ENCODE measurements around the gene MR1.
A peak's percentile ranks its signal among the peaks of the same experiment; 100 is the strongest.

The MR1 gene

DNA sequence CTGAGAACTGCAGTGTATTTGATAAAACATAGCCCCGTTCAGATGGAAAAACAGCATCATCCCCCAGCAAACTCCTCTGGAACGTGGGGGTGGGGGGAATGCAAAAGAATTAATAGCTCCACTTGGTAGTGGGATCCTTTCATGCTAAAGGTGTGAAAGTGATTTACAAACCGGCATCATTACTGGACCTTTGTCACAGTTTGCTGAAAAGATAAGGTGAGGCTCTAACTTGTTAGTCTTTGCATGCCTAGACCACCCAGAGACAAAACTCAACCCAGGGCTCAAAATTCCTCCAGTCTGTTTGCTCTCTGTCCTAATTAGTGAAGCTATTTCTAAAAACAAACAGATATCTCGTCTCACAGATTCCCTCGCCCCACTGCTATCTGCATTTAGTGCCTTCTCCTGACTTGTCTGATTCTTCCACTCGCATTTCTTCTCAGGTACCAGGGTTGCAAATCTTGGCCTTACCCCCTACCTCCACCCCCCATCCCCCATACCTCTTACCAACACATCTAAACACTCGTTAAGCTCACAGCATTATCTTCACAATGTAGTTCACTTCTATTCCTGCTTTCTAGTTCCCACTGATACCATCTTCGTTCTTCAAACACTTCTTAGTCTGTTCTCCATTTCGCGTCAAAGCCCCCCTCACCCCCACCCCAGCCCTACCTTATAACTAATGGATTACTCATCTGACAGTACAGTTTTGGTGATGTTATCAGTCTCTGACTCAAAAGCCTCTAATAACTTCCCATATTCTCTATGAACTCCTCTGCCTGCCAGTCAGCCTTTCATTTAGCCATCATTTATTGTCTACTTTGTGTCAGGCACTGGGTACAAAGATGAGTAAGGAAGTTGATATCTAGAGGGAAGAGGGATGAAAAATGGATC is 66.5 kb downstream of the MR1 start:
- peaks cover 90% of the 10 kb centered on the region for H3K4me1 Mint-ChIP-seq (ENCODE audit: low read depth)
- H3K4me3 Mint-ChIP-seq = peak overlapping the region; percentile 78
- H3K36me3 Mint-ChIP-seq (ENCODE audit: low read depth) = peaks cover 6% of the 10 kb centered on the region
- no peaks in the 10 kb centered on the region for H3K9me3 Mint-ChIP-seq
- H3K27me3 Mint-ChIP-seq = no peaks in the 10 kb centered on the region
- peak overlapping the region; percentile 99 for H3K27ac Mint-ChIP-seq

DNA sequence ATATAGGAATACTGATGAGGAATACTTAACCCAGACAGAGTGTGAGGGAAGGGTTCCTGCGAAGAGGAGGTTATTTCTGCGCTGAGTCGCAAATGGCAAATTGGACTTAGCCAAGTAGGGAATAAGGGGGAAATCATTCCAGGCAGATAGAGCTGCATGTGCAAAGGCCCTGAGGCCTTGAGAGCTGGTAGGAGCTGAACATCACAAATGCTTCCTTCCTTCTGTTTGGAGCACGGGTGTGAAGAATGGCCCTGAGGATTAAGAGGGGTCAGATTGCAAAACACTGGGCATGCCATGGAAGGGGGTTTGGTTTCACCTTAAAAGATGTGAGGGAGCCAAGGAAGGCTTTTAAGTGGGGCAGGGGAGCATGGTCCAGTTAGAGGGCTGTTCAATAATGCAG is 67.2 kb downstream of the MR1 start:
- peaks cover 3% of the 10 kb centered on the region for H3K36me3 Mint-ChIP-seq (ENCODE audit: low read depth)
- peak overlapping the region; percentile 78 for H3K4me3 Mint-ChIP-seq
- H3K4me1 Mint-ChIP-seq (ENCODE audit: low read depth) = peaks cover 90% of the 10 kb centered on the region
- peak overlapping the region; percentile 99 for H3K27ac Mint-ChIP-seq
- H3K27me3 Mint-ChIP-seq = peaks cover 1% of the 10 kb centered on the region
- H3K9me3 Mint-ChIP-seq = no peaks in the 10 kb centered on the region

GRCh38 chr1:181101581-181102226 is 67.9 kb downstream of the MR1 start:
- H3K4me1 Mint-ChIP-seq (ENCODE audit: low read depth) = peaks cover 91% of the 10 kb centered on the region
- no peaks in the 10 kb centered on the region for H3K36me3 Mint-ChIP-seq (ENCODE audit: low read depth)
- peak overlapping the region; percentile 99 for H3K27ac Mint-ChIP-seq
- H3K27me3 Mint-ChIP-seq = peaks cover 7% of the 10 kb centered on the region
- peak overlapping the region; percentile 6 for H3K4me3 Mint-ChIP-seq
- no peaks in the 10 kb centered on the region for H3K9me3 Mint-ChIP-seq

GRCh38 chr1:181102841-181103240 is 69.1 kb downstream of the MR1 start:
- no peak overlapping the region for H3K4me3 Mint-ChIP-seq
- peaks cover 85% of the 10 kb centered on the region for H3K4me1 Mint-ChIP-seq (ENCODE audit: low read depth)
- H3K9me3 Mint-ChIP-seq = no peaks in the 10 kb centered on the region
- H3K27ac Mint-ChIP-seq = peak overlapping the region; percentile 38
- H3K27me3 Mint-ChIP-seq = peaks cover 16% of the 10 kb centered on the region
- no peaks in the 10 kb centered on the region for H3K36me3 Mint-ChIP-seq (ENCODE audit: low read depth)

DNA sequence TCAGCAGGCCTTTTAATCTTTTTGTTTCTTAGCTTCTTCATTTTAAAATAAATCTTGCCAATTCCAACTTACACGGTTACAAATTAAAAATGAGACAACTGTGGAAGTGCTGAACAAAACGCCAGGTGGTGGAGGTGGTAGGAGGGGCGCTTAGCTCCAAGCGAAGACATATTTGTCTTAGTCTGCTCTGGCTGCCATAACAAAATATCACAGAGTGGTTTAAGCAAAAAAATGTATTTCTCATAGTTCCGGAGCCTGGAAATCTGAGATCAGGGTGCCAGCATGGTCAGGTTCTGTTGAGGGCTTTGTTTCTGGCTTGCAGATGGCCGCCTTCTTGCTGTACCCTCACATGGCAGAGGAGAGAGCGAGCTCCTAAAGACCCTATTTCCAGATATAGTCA is 69.6 kb downstream of the MR1 start:
- Mint-ChIP-seq H3K27me3 (peaks cover 19% of the 10 kb centered on the region), H3K27ac (no peak overlapping the region), H3K36me3 (ENCODE audit: low read depth) (no peaks in the 10 kb centered on the region), H3K4me1 (ENCODE audit: low read depth) (peaks cover 80% of the 10 kb centered on the region), H3K4me3 (no peak overlapping the region), H3K9me3 (no peaks in the 10 kb centered on the region)

DNA sequence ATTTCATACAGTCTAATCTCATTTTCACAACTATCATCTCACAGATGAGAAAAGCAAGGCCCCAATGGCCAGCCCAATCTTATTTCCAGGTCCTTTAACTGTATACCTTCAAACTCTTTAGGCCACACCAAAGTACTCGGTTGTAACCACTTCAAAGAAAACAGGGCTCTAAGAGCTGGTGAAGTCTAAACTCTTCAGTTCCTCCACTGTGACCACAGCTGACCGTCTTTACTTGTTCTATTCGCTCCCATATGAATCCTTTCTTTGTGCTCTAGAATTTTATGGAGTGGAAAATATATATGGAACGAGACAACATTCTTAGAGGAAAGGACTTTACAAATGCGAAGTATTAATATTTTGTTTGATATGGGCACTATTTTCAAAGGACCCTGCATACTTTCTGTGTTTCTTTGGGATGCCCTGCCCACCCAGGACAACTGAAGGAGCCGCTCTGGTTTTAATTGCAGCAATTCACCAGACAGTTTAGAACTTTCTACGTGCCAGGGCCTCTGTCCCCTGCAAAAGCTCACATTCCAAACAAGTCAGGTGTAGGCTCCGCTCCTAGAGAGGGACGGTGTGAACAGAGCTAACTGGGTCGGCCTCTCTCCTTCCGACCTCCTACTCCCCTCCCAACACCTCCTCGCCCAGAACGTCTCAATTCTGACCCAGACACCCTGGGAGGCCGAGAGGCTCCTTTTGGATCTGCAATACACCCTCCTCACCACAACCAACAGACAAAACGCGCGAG is 70.4 kb downstream of the MR1 start:
- no peaks in the 10 kb centered on the region for H3K36me3 Mint-ChIP-seq (ENCODE audit: low read depth)
- peak overlapping the region; percentile 83 for H3K4me3 Mint-ChIP-seq
- peak overlapping the region; percentile 80 for H3K27ac Mint-ChIP-seq
- H3K9me3 Mint-ChIP-seq = no peaks in the 10 kb centered on the region
- H3K27me3 Mint-ChIP-seq = peaks cover 23% of the 10 kb centered on the region
- H3K4me1 Mint-ChIP-seq (ENCODE audit: low read depth) = peaks cover 77% of the 10 kb centered on the region

DNA sequence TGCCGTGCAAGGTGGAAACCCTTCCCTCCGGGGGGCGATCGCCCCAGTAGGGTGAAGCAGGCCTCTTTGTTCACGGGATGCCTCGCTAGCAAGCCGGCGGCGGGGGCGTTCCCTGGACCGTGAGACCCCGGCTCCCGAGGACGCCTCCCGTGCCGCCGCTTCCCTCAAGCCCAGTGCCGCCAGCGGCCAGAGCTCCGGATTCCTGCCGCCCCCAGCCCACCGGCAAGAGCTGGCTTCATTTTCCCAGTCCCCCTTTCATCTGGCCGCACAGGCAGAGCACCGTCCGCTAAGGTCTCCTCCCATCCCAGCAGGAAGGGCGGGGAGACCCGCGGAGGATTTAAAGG is 71.0 kb downstream of the MR1 start:
- no peaks in the 10 kb centered on the region for H3K9me3 Mint-ChIP-seq
- H3K27ac Mint-ChIP-seq = peak overlapping the region; percentile 80
- H3K4me1 Mint-ChIP-seq (ENCODE audit: low read depth) = peaks cover 72% of the 10 kb centered on the region
- H3K4me3 Mint-ChIP-seq = peak overlapping the region; percentile 83
- H3K27me3 Mint-ChIP-seq = peaks cover 23% of the 10 kb centered on the region
- H3K36me3 Mint-ChIP-seq (ENCODE audit: low read depth) = no peaks in the 10 kb centered on the region

- H3K36me3 Mint-ChIP-seq (ENCODE audit: low read depth) = no peaks in the 10 kb centered on the region
Observed at GRCh38 chr1:181105134-181106021, 71.6 kb downstream of the MR1 start.

DNA sequence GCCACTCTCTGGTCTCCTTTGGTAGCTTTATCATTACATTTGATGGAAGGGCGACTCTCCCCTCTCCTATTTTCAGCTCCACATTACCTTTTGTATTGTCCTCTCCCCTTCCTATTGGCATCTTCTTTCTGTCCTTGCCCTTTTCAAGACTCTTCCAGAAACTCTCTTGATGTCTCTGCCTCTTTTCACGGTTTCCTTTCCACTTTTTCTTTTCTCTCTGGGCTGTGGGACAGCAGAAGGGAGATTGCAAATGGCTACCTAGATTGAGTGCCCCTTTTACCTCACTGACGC is 72.2 kb downstream of the MR1 start:
- peaks cover 59% of the 10 kb centered on the region for H3K4me1 Mint-ChIP-seq (ENCODE audit: low read depth)
- H3K27me3 Mint-ChIP-seq = peaks cover 27% of the 10 kb centered on the region
- no peaks in the 10 kb centered on the region for H3K9me3 Mint-ChIP-seq
- no peaks in the 10 kb centered on the region for H3K36me3 Mint-ChIP-seq (ENCODE audit: low read depth)
- H3K27ac Mint-ChIP-seq = peak overlapping the region; percentile 80
- H3K4me3 Mint-ChIP-seq = peak overlapping the region; percentile 79

More at GRCh38 chr1:181105134-181106021, 71.6 kb downstream of the MR1 start:
- H3K27ac Mint-ChIP-seq = peak overlapping the region; percentile 80
- H3K4me1 Mint-ChIP-seq (ENCODE audit: low read depth) = peaks cover 65% of the 10 kb centered on the region
- peak overlapping the region; percentile 83 for H3K4me3 Mint-ChIP-seq
- H3K9me3 Mint-ChIP-seq = no peaks in the 10 kb centered on the region
- H3K27me3 Mint-ChIP-seq = peaks cover 23% of the 10 kb centered on the region

GRCh38 chr1:181106479-181106878 is 72.7 kb downstream of the MR1 start:
- Mint-ChIP-seq H3K27ac (no peak overlapping the region), H3K4me3 (peak overlapping the region; percentile 79), H3K36me3 (ENCODE audit: low read depth) (no peaks in the 10 kb centered on the region), H3K27me3 (peaks cover 28% of the 10 kb centered on the region), H3K9me3 (no peaks in the 10 kb centered on the region), H3K4me1 (ENCODE audit: low read depth) (peaks cover 54% of the 10 kb centered on the region)

- Mint-ChIP-seq H3K9me3 (no peaks in the 10 kb centered on the region), H3K4me3 (no peak overlapping the region), H3K36me3 (ENCODE audit: low read depth) (no peaks in the 10 kb centered on the region), H3K4me1 (ENCODE audit: low read depth) (peaks cover 48% of the 10 kb centered on the region), H3K27me3 (peaks cover 28% of the 10 kb centered on the region), H3K27ac (no peak overlapping the region)
Observed at GRCh38 chr1:181107711-181108110, 73.9 kb downstream of the MR1 start.

DNA sequence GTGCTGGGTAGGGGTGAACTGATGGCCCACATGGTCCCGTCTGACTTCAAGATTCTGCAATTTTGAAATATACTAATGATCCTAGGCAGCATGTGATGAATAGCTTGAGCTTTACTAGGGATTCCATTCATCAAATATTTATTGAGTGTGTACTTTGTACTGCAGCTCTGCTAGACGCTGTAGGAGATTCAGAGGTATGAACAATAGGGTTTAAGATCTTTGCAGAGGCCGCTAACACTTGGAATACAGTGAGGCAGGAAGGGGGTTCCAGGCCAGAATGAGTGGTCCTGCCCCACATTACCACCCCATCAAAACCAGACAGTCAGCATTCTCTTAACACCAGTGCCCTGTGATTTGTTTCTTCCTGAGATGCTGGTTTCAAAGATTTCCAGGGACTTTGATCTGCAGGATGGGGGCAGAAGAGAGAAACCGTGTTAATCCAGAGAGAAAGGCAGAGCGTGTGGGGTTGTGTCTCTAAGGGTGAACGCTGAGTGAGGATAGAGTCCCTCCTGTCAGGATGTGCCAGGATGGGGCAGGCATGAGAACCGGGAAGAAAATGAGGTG is 74.6 kb downstream of the MR1 start:
- Mint-ChIP-seq H3K4me1 (ENCODE audit: low read depth) (peaks cover 43% of the 10 kb centered on the region), H3K4me3 (no peak overlapping the region), H3K9me3 (no peaks in the 10 kb centered on the region), H3K27me3 (peaks cover 28% of the 10 kb centered on the region), H3K27ac (peak overlapping the region; percentile 14), H3K36me3 (ENCODE audit: low read depth) (no peaks in the 10 kb centered on the region)

DNA sequence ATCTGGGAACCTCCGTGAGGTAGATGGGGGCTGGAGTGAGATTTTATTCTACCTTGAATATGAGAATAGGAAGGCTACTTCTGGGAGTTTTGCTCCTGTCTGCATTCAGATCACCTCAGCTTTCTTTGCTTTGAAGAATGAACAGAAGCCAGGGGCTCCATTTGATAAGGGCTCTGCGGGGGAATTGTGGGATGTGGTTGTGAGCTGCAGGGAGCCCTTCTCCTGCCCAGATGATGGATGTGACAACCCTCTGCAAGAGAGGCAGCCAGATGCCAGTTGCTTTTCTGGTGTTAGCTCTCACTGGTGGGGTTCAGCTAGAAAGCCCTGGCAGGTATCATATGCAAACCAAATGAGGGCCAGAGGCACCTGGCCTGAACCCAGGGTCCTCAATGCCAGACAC is 76.2 kb downstream of the MR1 start:
- H3K36me3 Mint-ChIP-seq (ENCODE audit: low read depth) = no peaks in the 10 kb centered on the region
- no peaks in the 10 kb centered on the region for H3K9me3 Mint-ChIP-seq
- peaks cover 28% of the 10 kb centered on the region for H3K27me3 Mint-ChIP-seq
- no peak overlapping the region for H3K4me3 Mint-ChIP-seq
- H3K27ac Mint-ChIP-seq = no peak overlapping the region
- H3K4me1 Mint-ChIP-seq (ENCODE audit: low read depth) = peaks cover 29% of the 10 kb centered on the region
